HK-2 (cell line): ENCODE data around the gene DNAI2.

Experiments used
- DNase-seq: peaks from one replicate; pipeline ENCODE4 v3.0.0-alpha.2; 2018; ENCODE audit not compliant: unreplicated experiment

DNAI2 gene

GRCh38 chr17:74361230-74362068 lies 87.4 kb downstream of the DNAI2 start, which contains the start of gene BTBD17:
Gene BTBD17, minus strand, starts transcription at chr17:74361868. Its CDS starts 49 bp downstream, at chr17:74361819.
- DNase-seq: peak; percentile 31

GRCh38 chr17:74362069-74362405 lies 88.0 kb downstream of the DNAI2 start:
- DNase-seq: no peak

- DNase-seq: no peak
Observed at GRCh38 chr17:74362810-74363498, 88.9 kb downstream of the DNAI2 start.
